Measurements from ENCODE around the gene DNAJA2. TPM values are rescaled to one million over a fixed set of nuclear protein-coding genes. Genes with fewer than 3 reads are reported as not detected.
"Not testable (repeated sequence)": the region's sequence is repeated elsewhere in the genome, so short reads cannot be mapped to it uniquely, and the experiment has no call there.

DNAJA2 gene
- total RNA-seq, result 80.6 TPM
- long read RNA-seq, transcript DNAJA2-201 (9 exons, 3,122 nt), result major isoform, 243 of 259 reads
- long read RNA-seq, partial matches to known transcripts, result 10 of 259 reads
- long read RNA-seq, other reads (novel, unspliced or antisense), result 6 of 259 reads

- intact Hi-C loops (cut with DNase I), result no loop called here
These were observed at the start of gene DNAJA2 for GRCh38 chr16:46973207-46973995. Gene DNAJA2, minus strand, starts transcription at chr16:46973674. Its CDS starts 102 bp downstream, at chr16:46973572.

GRCh38 chr16:47019568-47019967 lies 46.1 kb upstream of the DNAJA2 start:
- intact Hi-C loops (cut with DNase I), result no loop called here
- no peak for DNase-seq (ENCODE audit: low spot score)

More at GRCh38 chr16:46973207-46973995, at the start of gene DNAJA2:
- DNase-seq (ENCODE audit: low spot score), result peak; percentile 96

DNA sequence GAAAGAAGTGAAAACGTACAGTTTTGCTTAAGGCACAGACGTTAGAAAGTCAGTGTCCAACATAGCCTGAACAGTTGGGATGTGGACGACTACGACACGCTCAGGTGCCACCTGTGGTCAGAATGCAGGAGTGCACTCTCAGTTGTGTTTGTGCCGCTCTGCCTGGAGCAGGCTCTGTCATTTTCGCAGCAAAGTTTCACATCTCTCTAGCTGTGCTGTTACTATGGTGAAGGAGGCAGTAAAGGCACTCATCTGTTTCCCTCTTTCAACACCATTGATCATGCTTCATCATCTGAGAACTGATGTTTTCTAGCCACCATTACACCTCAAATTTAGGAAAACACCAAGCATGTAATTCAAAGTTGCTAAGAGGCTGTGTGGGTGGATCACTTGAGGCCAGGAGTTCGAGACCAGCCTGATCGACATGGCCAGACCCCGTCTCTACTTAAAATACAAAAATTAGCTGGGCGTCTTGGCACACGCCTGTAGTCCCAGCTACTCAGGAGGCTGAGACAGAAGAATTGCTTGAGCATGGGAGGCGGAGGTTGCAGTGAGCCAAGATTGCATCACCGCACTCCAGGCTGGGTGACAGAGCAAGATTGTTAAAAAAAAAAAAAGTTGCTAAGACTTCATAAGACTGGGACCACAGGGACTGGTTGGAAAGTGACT lies 44.9 kb upstream of the DNAJA2 start:
- intact Hi-C loops (cut with DNase I), result no loop called here
- no peak for DNase-seq (ENCODE audit: low spot score)

DNA sequence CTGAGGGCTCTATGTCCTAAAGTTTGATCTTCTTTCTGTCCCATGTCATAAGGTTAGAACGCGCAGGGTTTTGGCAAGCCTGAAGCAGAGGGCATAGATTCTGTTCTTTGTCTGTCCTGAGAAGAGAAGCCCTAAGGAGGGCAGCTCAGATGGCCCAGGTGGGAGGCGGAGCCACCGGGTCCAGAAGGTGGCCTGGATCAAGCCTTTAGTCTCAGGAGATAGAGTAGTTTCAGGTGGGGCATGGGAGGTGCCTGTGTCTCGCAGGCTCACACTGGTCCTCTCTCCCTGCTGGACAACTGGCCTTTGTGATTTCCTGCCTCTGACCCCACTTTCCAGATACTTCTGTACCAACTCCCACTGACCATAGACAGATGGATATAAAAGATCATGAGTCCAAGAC lies 44.2 kb upstream of the DNAJA2 start:
- no peak for DNase-seq (ENCODE audit: low spot score)
- intact Hi-C loops (cut with DNase I), result no loop called here

- intact Hi-C loops (cut with DNase I), result no loop called here
- no peak for DNase-seq (ENCODE audit: low spot score)
These were observed 43.2 kb upstream of the DNAJA2 start for GRCh38 chr16:47016700-47017133.

DNA sequence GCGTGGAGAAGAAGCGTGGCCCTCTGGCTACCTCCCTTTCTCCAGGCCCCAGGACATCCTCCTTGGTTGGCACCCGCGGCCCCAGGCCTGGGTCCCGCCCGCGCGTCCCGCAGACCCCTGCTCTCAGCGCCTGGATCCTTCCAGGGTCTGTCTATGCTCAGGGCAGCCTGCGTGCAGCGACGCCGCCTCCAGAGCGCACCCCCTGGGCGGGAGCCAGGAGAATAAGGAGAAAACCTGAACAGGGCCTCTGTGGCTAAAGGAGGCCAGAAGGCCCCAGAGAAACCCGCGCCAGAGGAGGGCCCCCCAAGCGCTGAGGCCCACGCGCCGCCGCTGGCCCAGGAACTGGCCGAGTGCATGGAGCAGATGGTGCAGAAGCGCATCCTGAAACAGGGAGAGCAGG lies 40.4 kb upstream of the DNAJA2 start:
- DNase-seq (ENCODE audit: low spot score), result no peak
- intact Hi-C loops (cut with DNase I), result no loop called here

DNA sequence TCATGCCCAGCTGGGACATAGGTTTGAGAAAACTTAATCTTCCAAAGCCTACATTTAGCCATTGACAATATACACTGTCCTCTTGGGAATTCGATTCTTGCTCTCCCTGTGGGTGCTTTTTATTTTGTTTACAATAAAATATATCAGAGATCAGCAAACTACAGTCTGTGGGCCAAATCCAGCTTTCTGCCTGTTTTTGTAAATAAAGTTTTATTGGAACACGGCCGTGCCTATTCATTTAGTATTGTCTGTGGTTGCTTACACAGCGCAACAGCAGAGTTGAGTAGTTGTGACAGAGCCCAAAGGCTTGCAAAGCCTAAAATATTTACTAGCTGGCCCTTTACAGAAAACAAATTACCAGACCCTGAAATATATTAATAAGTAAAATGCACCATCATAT lies 39.7 kb upstream of the DNAJA2 start:
- no peak for DNase-seq (ENCODE audit: low spot score)
- intact Hi-C loops (cut with DNase I), result no loop called here

GRCh38 chr16:47010812-47011211 lies 37.3 kb upstream of the DNAJA2 start:
- intact Hi-C loops (cut with DNase I); DNase-seq (ENCODE audit: low spot score): not testable (repeated sequence)

GRCh38 chr16:47008612-47009011 lies 35.1 kb upstream of the DNAJA2 start:
- DNase-seq (ENCODE audit: low spot score), result no peak
- intact Hi-C loops (cut with DNase I), result no loop called here

DNA sequence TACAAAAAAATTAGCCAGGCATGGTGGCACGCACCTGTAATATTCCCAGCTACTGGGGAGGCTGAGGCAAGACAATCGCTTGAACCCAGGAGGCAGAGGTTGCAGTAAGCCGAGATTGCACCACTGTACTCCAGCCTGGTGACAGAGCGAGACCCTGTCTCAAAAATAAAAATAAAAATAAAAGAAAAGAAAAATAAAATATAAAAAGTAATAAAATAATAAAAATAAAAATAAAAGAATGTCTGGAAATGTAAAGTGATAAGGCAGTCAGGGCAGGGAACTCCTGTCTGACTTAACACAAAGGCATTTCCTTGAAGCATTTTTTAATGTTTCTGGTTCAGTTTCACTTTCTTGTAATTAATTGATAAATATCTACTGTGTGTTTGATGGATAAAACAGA lies 34.7 kb upstream of the DNAJA2 start:
- intact Hi-C loops (cut with DNase I), result no loop called here

GRCh38 chr16:47004652-47005051 lies 31.2 kb upstream of the DNAJA2 start:
- intact Hi-C loops (cut with DNase I), result no loop called here
- no peak for DNase-seq (ENCODE audit: low spot score)

More for the DNA sequence above, 34.7 kb upstream of the DNAJA2 start:
- no peak for DNase-seq (ENCODE audit: low spot score)

GRCh38 chr16:47000066-47000465 lies 26.6 kb upstream of the DNAJA2 start:
- intact Hi-C loops (cut with DNase I), result not testable (repeated sequence)

DNA sequence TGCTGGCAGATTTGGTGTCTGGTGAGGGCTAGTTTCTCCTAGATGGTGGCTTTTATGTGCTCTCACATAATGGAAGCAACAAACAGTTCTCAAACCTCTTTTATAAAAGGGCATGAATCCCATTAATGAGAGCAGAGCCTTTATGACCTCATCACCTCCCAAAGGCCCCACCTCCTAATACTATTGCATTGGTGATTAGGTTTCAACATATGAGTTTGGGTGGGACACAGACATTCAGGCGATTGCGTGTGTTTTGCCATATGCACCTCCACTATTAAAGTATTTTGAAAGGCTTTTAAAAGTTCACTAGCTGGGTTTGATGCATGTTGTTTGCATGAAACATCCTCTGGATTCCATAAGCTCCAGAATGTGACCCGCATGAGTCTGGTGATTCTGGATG lies 24.4 kb upstream of the DNAJA2 start:
- DNase-seq (ENCODE audit: low spot score), result no peak
- intact Hi-C loops (cut with DNase I), result no loop called here

More at GRCh38 chr16:47000066-47000465, 26.6 kb upstream of the DNAJA2 start:
- not testable (repeated sequence) for DNase-seq (ENCODE audit: low spot score)

DNA sequence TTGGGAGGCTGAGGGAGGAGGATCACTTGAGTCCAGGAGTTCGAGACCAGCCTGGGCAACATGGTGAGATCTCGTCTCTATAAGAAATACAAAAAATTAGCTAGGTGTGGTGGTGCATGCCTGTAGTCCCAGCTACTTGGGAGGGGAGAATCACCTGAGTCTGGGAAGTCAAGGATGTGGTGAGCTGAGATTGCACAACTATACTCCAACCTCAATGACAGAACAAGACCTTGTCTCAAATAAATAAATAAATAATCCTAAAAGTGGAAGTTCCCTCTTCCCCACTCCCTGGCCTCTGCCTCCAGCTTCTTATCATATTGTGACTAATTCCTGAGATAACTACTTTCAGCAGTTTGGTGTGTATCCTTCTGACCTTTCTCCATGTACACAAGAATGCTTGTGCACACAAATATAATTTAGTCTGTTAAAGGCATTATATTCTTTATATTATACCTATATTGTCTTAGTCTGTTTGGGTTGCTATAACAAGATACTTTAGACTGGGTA lies 23.5 kb upstream of the DNAJA2 start:
- intact Hi-C loops (cut with DNase I), result no loop called here
- DNase-seq (ENCODE audit: low spot score), result no peak

GRCh38 chr16:46996391-46996790 lies 22.9 kb upstream of the DNAJA2 start:
- intact Hi-C loops (cut with DNase I), result no loop called here
- no peak for DNase-seq (ENCODE audit: low spot score)

GRCh38 chr16:46991729-46992704 lies 18.5 kb upstream of the DNAJA2 start:
- DNase-seq (ENCODE audit: low spot score), result no peak
- intact Hi-C loops (cut with DNase I), result no loop called here

GRCh38 chr16:46986896-46987295 lies 13.4 kb upstream of the DNAJA2 start:
- DNase-seq (ENCODE audit: low spot score), result no peak
- intact Hi-C loops (cut with DNase I), result no loop called here

DNA sequence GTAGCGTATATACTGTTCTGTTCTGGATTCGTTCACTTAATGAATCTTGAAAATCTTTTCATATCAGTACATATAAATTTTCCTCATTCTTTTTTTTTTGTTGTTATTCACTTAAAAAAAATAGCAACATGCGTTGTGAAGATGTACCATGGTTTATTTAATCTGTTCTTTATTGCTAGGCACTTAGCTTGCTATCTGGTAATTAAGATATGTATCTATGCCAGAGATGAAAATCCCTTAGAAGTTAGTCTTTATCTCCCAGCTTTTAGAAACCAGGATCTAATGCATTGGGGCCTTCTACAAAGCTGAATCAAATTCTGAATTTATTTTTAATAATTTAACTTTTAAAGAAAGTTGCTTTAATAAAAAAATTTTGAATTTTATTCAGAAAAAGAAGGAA lies 13.0 kb upstream of the DNAJA2 start:
- intact Hi-C loops (cut with DNase I), result no loop called here
- DNase-seq (ENCODE audit: low spot score), result no peak

DNA sequence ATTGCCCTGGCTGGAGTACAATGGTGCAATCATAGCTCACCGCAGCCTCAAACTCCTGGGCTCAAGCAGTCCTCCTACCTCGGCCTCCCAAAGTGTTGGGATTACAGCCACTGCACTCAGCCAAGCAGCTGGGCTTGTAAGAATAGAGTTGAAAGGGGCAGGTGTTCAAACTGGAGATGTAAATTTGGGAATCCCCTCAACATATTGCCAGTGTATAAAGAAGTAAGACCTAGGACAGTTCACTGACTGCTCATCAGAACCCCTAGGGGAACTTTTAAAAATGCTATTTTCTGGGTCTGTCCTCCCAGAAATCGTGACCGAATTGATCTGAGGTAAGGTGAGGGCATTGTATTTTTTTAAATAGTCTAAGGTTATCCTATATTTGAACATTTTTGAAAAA lies 8.9 kb upstream of the DNAJA2 start:
- no peak for DNase-seq (ENCODE audit: low spot score)
- intact Hi-C loops (cut with DNase I), result no loop called here

Data from cardiac septum (tissue), 1 donor.